Type B pancreatic cell (in vitro differentiated cells): ENCODE measurements around the gene WDR27. TPM values are rescaled to one million over a fixed set of nuclear protein-coding genes. Genes with fewer than 3 reads are reported as not detected.

Experiments
- DNase-seq: peaks from one replicate; pipeline ENCODE4 v3.0.0; 2021; ENCODE audit warnings: mixed read lengths; ENCODE audit not compliant: unreplicated experiment; ENCODE audit errors: extremely low spot score
- H3K27ac Mint-ChIP-seq: 2 replicates; pipeline ENCODE4 v1.8.0; 2021; ENCODE audit warnings: mild to moderate bottlenecking, mixed read lengths
- H3K27me3 Mint-ChIP-seq: 2 replicates; pipeline ENCODE4 v1.8.0; 2021; ENCODE audit warnings: mixed read lengths
- H3K36me3 Mint-ChIP-seq: 2 replicates; pipeline ENCODE4 v1.8.0; 2021; ENCODE audit warnings: mixed read lengths
- H3K4me1 Mint-ChIP-seq: one replicate; pipeline ENCODE4 v1.8.0; 2021; ENCODE audit warnings: mixed read lengths; ENCODE audit not compliant: unreplicated experiment
- H3K4me3 Mint-ChIP-seq: 2 replicates; pipeline ENCODE4 v1.8.0; 2021; ENCODE audit warnings: mild to moderate bottlenecking, mixed read lengths
- H3K9me3 Mint-ChIP-seq: 2 replicates; pipeline ENCODE4 v1.8.0; 2021; ENCODE audit warnings: mixed read lengths
- CTCF ChIP-seq: fragments of 200-600 bp; sonication (generic); conservative IDR thresholded peaks from 2 replicates; pipeline ENCODE4 v1.5.0; 2021; ENCODE audit warnings: antibody characterized with exemption, mild to moderate bottlenecking
- total RNA-seq: library from RNA; stranded (reverse); gene quantifications from 2 replicates; pipeline ENCODE4 v1.2.1, GENCODE V29; 2021; ENCODE audit warnings: low replicate concordance

The WDR27 gene
- total RNA-seq, 1 donor from 2014 or later = 112 TPM

GRCh38 chr6:169677096-169677495 is 24.7 kb downstream of the WDR27 start:
- H3K27ac Mint-ChIP-seq = no peak overlapping the region
- H3K27me3 Mint-ChIP-seq = no peaks in the 10 kb centered on the region
- DNase-seq = no peak
- peaks cover 7% of the 10 kb centered on the region for H3K4me1 Mint-ChIP-seq
- peaks cover 4% of the 10 kb centered on the region for H3K9me3 Mint-ChIP-seq
- H3K36me3 Mint-ChIP-seq = peaks cover 65% of the 10 kb centered on the region
- no peak for TF ChIP-seq CTCF
- no peak overlapping the region for H3K4me3 Mint-ChIP-seq

- peaks cover 49% of the 10 kb centered on the region for H3K36me3 Mint-ChIP-seq
- peaks cover 7% of the 10 kb centered on the region for H3K4me1 Mint-ChIP-seq
- H3K27ac Mint-ChIP-seq = no peak overlapping the region
- DNase-seq = no peak
- H3K9me3 Mint-ChIP-seq = no peaks in the 10 kb centered on the region
- no peak overlapping the region for H3K4me3 Mint-ChIP-seq
- no peak for TF ChIP-seq CTCF
- H3K27me3 Mint-ChIP-seq = no peaks in the 10 kb centered on the region
Measured at GRCh38 chr6:169675011-169675410, 26.8 kb downstream of the WDR27 start.

- no peaks in the 10 kb centered on the region for H3K27me3 Mint-ChIP-seq
- no peak for TF ChIP-seq CTCF
- no peak overlapping the region for H3K4me3 Mint-ChIP-seq
- no peaks in the 10 kb centered on the region for H3K9me3 Mint-ChIP-seq
- H3K27ac Mint-ChIP-seq = no peak overlapping the region
- no peaks in the 10 kb centered on the region for H3K4me1 Mint-ChIP-seq
- peaks cover 26% of the 10 kb centered on the region for H3K36me3 Mint-ChIP-seq
- DNase-seq = no peak
Measured at GRCh38 chr6:169671563-169671962, 30.3 kb downstream of the WDR27 start.

- no peak for DNase-seq
- Mint-ChIP-seq H3K27me3 (no peaks in the 10 kb centered on the region), H3K27ac (no peak overlapping the region), H3K4me1 (no peaks in the 10 kb centered on the region), H3K36me3 (peaks cover 24% of the 10 kb centered on the region), H3K4me3 (no peak overlapping the region), H3K9me3 (no peaks in the 10 kb centered on the region)
- no peak for TF ChIP-seq CTCF
Measured at GRCh38 chr6:169669889-169670288, 31.9 kb downstream of the WDR27 start.

- Mint-ChIP-seq H3K27me3 (no peaks in the 10 kb centered on the region), H3K4me1 (no peaks in the 10 kb centered on the region), H3K4me3 (no peak overlapping the region), H3K9me3 (no peaks in the 10 kb centered on the region), H3K36me3 (peaks cover 18% of the 10 kb centered on the region), H3K27ac (peak overlapping the region; percentile 26)
- TF ChIP-seq CTCF = no peak
- no peak for DNase-seq
Measured at GRCh38 chr6:169669147-169669546, 32.7 kb downstream of the WDR27 start.

- Mint-ChIP-seq H3K9me3 (no peaks in the 10 kb centered on the region), H3K4me3 (no peak overlapping the region), H3K36me3 (peaks cover 18% of the 10 kb centered on the region), H3K27me3 (no peaks in the 10 kb centered on the region), H3K4me1 (no peaks in the 10 kb centered on the region), H3K27ac (no peak overlapping the region)
- no peak for DNase-seq
- TF ChIP-seq CTCF = no peak
Measured at GRCh38 chr6:169668203-169668847, 33.5 kb downstream of the WDR27 start.
